HG03135 (cell line): ENCODE results near the gene EME2.
"Not testable (repeated sequence)": the region's sequence is repeated elsewhere in the genome, so short reads cannot be mapped to it uniquely, and the experiment has no call there.

Experiments
- ATAC-seq: cut with Tn5 transposase; IDR thresholded peaks from one replicate; pipeline ENCODE4 v1.9.1; 2021; ENCODE audit warnings: mild to moderate bottlenecking, moderate library complexity; ENCODE audit not compliant: unreplicated experiment

Gene EME2

GRCh38 chr16:1790611-1791255 is 18.1 kb downstream of the EME2 start:
- ATAC-seq, result no peak

- no peak for ATAC-seq
Measured at GRCh38 chr16:1791256-1791942, 18.8 kb downstream of the EME2 start.

GRCh38 chr16:1791943-1792812 is 19.6 kb downstream of the EME2 start:
- ATAC-seq, result no peak

- ATAC-seq, result no peak
Measured at GRCh38 chr16:1792836-1793577, 20.4 kb downstream of the EME2 start.

GRCh38 chr16:1793578-1794220 is 21.1 kb downstream of the EME2 start, which contains the start of gene IGFALS:
Gene IGFALS (minus strand): TSS chr16:1793705. CDS start chr16:1793652, 53 bp downstream.
- ATAC-seq, result no peak

GRCh38 chr16:1794221-1794871 is 21.7 kb downstream of the EME2 start:
- ATAC-seq, result no peak

- ATAC-seq, result no peak
Measured at GRCh38 chr16:1794908-1795666, 22.5 kb downstream of the EME2 start.

GRCh38 chr16:1799263-1799662 is 26.7 kb downstream of the EME2 start:
- ATAC-seq, result not testable (repeated sequence)

GRCh38 chr16:1800701-1801100 is 28.1 kb downstream of the EME2 start:
- no peak for ATAC-seq

- ATAC-seq, result no peak
Measured at GRCh38 chr16:1807626-1808025, 35.0 kb downstream of the EME2 start.

GRCh38 chr16:1808691-1809090 is 36.1 kb downstream of the EME2 start:
- no peak for ATAC-seq

GRCh38 chr16:1809281-1809801 is 36.7 kb downstream of the EME2 start:
- no peak for ATAC-seq

- ATAC-seq, result no peak
Measured at GRCh38 chr16:1810106-1810505, 37.5 kb downstream of the EME2 start.

- no peak for ATAC-seq
Measured at GRCh38 chr16:1810536-1810935, 37.9 kb downstream of the EME2 start.

- ATAC-seq, result no peak
Measured at GRCh38 chr16:1812732-1813163, 40.1 kb downstream of the EME2 start.

GRCh38 chr16:1815461-1815860 is 42.9 kb downstream of the EME2 start:
- ATAC-seq, result no peak

GRCh38 chr16:1816396-1817275 is 44.0 kb downstream of the EME2 start:
- no peak for ATAC-seq

- ATAC-seq, result no peak
Measured at GRCh38 chr16:1817276-1817589, 44.6 kb downstream of the EME2 start.
